Renal cortical epithelial cell (primary cell): ENCODE results near the gene RGS3. TPM values are rescaled to one million over a fixed set of nuclear protein-coding genes. Genes with fewer than 3 reads are reported as not detected.

Experiments
- DNase-seq: peaks from one replicate; pipeline ENCODE4 v3.0.0-alpha.2; 2011; ENCODE audit warnings: low read depth
- total RNA-seq: library from RNA; depleted of rRNA; stranded (reverse); fragments of >200 nt; gene quantifications from 2 replicates; pipeline ENCODE4 v1.2.3, GENCODE V29; 2014

The RGS3 gene
- total RNA-seq, 1 donor from 2014 or later, result 76.2 TPM

DNA sequence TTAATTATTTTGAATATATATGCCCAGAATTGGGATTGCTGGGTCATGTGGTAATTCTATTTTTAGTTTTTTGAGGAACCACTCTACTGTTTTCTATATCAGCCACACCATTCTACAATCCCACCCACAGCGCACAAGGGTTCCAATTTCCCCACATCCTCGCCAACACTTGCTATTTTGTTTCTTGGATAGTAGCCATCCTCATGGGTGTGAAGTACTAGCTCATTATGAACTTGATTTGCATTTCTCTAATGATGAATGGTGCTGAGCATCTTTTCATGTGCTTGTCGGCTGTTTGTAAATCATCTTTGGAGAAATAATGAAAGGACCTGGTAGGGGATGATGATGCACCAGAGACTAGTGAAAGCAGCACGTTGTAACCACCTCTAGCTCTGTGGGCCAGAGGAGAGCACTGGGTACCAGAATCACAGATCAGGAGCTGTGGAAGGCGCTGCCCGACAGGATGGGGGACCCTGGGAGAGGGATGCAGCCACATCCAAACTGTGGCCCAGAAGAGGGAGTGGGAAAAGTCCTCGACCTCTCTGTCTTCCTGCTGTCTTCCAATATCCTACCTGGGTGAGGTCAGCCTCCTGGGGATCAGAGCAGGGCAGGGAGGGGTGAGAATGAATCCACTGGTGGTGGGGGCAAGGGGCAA, 155.4 kb downstream of the RGS3 start:
- no peak for DNase-seq

DNA sequence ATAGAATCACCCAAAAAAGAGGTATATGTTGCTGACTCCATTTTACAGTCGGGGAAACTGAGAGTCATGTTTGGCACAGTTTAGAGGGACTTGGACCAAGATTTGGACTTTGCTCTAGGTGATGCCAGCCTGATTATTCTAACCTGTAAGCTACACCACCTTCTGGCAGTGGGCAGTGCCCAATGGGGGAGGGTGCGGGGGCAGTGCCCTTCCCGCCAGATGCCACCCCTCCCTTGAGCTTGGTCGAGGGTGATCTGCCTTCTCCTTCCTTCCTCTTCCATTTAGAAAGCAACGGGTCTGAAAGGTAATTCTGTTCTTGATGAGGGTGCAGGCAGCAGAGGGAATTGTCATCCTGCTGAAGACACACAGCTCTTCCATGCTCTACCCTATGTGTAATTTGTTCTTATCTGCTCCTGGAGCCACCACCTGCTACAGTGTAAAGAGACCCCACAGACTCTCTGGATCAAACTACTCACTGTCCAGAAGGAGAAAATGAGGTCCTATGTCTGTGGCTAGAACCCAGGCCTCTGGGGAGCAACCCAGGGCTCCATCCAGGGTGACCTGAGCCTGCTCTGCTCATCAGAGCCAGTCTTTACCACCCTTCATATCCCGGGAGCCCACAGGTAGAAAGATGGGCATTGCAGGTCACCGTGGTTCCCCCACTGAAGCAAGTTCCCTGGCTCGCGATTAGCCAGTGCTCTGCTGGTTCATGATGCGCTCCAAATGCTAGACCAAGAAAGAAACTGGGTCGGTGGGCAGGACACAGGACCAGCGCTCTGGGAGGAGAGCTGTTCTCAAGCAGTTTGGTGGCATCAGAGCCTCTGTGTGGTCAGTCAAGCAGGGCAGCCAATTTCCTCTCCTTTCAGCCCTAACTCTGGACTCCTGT, 156.2 kb downstream of the RGS3 start:
- no peak for DNase-seq

DNA sequence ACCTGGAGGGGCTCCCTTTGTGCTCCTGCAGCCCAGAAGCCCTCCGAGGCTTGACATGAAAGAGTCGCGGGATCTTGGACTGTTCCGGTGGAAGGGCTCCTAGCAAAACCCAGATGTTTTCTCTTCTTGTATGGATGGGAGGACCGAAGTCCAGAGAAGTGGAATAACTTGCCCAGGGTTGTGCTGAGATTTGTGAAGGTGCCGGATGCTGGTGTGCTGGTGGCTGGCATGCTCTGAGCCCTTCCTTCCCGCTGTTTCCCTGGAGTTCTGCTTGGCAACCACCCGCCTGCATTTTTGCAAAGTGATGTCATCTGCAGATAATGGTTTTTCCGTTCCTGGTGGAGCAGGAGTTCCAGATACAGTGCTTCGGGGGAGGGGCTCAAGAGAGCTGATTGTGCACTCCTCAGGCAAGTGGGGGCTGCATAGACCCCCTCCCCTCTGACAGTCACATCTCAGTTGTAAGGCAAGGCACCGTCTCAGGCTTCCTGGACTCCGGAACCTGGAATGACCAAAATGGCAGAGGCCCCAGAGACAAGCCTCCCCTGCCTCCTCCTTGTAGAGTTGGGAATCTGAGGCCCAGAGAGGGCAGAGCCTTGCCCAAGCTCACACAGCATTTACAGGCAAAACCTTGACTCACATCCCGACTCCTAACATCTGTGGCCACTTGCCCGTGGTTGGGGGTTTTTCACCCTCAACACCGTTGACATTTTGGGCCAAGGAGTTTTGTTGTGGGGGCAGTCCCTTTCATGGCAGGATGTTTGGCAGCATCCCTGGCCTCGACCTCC, 157.0 kb downstream of the RGS3 start:
- DNase-seq, result peak; percentile 95

DNA sequence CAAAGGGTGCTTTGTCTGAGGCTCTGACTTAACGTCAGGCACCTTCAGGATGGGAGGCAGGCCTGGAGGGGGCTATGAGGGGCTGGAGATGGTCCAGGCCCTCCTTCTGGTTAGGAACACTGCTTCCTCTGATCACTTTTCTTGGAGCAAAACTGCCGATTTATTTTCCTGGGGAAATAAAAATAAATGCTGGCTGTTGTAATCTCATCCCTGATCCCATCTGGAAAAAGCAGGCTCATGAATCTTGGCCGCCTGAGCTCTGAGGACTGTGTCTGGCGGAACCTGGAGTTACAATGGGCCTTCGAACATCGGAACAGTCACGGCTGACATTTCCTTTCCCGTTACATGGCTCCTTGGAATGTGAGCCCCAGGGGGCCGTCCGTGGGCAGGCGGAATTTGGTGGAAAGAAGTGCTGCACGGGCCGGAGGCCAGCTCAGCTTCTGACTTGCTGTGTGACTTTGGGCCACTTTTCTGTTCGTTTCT, 157.8 kb downstream of the RGS3 start:
- DNase-seq, result peak; percentile 93

DNA sequence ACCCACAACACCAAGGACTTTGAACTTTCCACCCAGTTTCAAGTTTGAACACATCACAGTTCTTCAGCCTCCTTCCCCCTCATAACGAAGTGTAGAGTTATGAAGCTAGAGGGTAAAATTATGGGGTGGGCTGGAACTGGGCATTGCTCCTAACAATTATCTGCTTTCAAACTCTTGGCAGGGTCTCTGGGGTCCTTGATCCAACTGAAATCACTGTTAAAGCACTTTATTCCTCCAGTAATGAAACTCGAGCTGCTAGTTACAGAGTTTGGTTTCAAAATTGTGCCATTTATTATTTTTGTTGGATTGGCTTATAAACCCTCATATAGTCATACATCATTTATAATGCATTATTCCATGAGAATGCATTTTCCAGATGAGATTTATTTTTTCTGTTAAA, 158.5 kb downstream of the RGS3 start:
- no peak for DNase-seq

DNA sequence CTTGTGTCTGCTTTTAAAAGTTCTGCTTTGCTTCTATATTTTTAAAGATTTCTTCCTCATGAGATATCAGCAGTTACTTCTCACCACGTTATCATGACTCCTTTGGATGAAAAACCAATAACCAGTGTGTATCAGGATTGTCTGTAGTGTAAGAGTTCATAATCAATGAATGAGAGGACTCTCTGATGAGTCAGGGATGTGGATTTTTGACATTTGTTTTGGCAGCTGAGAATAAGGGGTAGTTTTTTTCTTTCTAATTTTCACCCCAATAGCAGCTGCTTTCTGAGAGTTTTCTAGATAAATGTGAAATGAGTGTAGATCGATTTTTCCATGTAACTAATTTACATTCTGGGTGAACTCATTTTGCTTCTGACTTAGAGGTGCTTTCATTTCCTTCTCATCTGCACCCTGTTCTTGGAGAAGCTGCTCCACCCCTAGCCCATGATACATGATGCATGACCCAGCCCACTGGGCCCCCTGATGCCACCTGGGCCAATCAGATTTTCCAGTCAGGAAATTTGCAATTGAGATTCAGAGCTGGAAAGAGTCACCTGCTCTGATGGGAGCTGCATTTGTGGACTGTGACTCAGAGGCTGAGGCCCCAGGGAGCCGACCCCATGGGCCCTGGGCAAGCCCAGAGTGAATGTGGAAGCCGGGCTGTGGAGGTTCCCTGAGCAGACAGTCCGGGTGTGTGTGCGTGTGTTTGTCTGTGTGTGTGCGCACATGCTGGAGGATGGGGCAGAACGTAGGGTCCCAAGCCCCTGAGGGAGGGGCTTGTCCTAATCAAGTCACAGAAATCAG, 159.3 kb downstream of the RGS3 start:
- peak; percentile 97 for DNase-seq

DNA sequence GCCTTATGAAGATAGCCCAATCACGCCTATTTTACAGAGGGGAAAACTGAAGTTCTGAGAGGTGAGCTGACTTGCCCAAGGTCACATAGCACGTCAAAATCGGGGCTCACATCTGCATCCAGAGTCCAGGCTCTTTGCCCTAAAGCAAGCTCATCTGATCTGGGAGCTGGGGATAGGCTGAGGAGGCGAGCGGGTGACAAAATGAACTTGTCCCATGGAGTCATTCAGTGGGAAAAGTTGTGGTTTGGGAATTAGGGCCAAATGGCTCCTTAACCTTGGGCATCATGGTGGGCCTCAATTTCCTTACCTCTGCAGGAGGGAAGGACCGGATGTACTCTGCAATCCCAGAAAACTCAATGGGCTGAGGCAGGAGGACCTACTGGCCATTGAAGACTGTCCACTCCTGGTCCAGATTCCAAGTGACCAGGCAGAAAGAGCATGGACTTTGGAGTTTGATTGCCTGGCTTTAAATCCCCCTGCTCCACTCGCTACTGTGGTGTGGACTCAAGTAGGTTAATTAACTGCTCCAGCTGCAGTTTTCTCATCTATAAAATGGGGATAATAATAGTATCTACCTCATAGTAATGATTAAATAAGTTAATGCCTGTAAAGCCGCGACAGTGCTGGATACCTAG, 160.4 kb downstream of the RGS3 start:
- no peak for DNase-seq

DNA sequence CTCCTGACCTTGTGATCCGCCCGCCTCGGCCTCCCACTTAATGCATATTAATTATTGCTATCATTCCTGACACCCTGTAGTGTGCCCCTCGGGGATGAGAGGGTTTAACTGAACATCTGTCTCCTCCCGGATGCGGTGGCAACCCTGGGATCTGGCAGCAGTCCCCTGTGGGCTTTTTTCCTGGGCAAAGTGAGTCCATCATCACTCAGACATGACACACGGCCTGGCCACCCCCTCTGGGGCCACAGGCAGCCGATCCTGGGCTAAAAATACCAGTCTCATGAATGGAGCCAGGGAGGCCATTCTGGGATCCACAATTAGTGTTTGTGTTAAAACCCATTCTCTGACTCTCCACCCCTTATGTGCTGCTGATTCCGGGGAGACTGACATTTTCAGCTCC, 161.2 kb downstream of the RGS3 start:
- DNase-seq, result no peak

DNA sequence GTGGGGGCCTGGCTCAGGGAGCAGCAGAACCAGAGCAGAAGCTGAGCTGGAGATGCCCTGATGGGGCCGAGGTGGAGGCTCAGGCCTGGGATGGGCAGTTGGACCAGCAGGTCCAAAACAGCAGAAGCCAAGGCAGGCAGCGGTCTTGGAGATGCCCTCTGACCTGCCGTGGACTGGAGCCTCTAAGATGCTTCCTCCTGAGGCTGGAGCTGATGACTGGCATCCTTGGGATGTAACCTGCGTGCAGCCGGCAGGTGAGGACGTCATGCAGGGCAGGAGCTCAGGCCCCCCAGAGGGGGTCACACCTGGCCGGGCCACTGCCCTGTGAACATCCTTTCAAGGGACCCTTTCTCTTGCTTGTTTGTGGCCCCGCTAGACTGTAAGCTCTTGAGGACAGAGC, 162.0 kb downstream of the RGS3 start:
- no peak for DNase-seq

DNA sequence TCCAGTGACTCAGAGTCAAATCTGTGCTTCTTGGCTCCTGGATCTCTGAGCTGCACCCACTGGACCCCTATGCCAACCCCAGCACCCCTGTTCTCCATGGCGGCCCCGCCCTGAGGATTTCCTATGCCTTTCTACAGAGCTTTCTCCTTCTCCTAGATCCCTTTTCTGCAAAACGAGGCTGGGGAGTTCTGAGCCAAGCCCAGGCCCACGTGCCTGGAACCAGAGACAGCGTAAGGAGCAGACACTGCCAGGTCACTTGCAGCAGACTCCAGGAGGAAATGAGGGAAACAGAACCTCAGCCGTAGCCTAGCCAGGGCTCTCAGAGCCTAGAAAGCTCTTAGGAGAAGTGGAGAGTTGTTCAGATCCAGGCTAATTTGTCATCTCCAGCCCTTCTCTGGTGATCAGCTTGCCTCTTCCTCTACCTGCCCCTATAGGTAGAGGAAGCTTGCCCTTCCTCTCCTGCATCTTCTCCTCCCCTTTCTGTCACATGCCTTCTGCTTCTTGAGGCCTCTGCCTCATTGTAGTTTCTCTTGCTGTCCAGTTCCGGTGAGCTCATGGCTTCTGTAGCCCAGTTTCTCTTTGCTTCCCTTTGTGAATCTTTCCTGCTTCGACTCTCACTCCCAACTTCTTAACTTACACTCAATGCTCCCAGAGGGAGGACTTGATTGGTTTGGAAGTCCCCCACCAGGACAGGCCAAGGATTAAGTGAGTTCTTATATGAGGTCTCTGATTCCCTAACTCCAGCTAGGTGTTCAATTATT, 163.4 kb downstream of the RGS3 start:
- DNase-seq, result no peak

DNA sequence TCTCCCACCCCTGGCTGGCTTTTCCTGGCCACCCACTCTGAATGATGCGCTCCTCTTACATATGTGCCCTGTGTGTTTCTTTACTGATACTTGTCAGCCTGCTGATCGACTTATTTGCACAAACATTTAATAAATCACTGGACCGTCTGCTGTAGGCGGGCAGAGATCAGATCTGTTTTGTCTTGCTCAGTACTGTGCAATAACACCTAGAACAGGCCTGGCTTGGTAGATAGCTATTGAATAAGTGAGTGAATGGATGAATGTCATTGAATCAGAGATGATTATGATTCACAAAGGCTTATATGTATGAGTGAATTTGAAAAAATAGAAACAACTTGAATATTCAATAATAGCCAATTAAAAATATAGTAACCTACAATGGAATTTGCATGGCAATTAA, 165.1 kb downstream of the RGS3 start:
- no peak for DNase-seq

DNA sequence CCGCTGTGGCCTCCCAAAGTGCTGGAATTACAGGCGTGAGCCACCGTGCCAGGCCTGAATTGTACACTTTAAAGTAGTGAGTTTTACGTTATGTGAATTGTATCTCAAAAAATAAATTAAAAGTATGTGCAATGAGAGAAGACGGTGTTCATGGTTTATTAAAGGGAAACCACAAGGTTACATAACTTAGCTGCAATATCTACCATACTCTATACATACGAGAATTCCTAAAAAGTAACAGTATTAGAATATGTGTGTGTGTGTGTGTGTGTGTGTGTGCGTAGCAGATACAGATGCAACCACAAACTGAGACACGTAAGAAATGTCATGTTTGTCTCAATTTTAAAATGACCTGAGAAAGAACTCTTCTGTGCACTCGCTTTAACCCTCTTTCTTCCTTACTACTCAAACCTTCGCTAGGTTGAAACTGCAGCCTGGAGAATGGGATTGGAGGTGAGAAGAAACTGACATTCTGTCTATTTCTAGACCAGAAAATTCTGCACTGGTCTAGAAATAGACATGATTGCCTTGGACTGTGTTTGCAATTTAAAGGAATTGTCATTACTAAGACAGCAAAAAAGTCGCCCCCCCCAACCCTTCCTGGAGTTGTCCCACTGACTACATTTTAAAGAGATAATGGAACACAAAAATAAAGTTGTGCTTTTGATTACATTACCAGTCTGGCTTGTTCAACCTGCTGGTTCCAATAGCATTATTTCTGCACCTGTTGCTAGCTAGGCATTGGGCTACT, 167.0 kb downstream of the RGS3 start:
- DNase-seq, result no peak

DNA sequence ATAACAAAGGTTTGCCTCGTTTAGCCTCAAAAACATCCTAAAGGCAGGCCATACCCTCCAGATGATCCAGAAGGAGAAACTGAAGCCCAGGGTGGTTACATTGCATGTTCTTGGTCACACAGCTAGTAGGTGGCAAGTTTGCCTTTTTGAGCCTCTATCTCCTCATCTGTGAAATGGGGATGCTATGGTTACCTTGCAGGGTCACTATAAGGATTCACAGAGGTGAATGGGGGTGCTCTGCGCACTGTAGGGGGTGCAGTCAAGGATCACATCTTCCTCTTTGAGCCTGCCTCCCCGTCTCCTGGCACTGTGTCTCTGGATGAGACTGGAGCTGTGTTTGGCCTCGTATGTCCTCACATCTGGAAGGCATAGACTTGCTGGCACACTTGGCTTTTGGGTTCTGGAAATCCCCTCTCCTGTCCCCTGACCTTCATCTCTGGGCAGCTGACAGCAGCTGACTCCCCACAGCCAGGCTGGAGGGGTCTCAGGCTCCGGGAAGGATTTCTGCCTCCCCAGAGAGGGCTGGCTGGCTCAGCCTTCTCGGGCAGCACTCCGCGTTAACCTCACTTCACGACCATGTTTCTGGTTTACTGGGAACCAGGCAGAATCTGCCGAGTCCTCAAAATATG, 167.7 kb downstream of the RGS3 start:
- no peak for DNase-seq

DNA sequence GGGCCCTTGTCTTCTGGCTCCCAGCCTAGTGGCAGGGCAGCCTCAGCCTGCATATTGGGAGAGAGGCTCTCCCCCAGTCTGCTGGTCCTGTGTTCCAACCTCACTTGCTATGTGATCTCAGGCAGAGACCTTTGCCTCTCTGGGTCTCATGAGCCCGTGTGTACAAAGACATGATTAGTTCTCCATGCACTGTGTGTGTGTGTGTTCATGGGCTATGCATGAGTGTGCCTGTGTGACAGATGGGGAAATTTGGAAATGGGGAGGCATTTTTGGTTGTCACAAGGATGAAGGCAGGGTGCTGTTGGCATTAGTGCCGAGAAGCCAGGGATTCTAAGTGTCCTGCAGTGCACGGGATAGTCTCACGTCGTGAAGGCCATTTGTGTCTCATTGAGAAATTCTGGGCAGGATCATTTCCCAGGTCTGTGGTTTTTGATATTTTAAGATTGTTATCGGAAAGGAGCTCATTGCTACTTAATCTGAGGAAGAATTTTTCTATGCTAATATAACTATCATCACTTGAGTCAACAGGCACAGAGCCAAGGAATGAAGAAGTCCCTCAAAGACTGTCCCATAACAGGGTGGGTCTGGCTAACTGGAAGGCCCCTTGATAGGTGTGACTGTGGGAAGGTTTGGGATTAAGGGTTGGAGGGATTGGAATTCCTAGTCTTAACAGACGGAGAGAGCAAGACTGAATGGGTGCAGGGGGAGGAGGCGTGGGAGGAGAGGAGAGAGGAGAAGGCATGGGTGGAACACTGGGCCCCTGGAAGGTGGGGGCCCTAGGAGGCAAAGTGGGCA, 168.5 kb downstream of the RGS3 start:
- DNase-seq, result no peak

DNA sequence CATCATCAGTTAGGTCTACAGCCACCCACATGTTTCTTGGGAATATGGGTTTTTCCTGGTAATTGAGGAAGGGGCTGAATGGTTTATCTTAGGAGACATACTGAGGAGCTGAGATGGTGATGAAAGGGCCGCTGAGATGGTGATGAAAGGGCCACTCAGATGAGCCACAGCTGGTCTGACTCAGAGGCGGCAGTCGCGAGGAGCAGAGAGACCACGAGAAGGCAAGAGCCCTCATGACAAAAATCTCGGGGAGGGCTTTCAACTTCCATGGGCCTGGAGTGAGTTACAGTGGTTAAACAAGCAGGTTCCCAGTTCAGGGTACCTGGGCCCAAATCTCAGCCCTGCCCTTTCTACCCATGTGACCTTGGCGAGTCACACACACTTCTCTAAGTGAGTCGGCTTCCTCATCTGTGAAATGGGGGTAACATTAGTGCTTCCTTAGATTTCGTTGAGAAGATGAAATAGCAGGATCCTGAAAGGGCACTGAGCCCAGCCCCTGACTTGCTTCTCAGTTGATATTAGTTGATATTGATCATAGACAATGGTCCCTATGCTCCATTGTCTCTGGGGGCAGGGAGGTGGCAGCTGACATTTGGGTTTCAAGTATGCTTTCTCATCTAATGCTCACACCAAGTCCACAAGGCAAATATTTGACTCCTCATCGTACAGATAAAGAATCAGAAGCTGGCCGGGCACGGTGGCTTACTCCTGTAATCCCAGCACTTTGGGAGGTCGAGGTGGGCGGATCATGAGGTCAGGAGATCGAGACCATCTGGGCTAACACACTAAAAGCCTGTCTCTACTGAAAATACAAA, 169.5 kb downstream of the RGS3 start:
- DNase-seq, result no peak

DNA sequence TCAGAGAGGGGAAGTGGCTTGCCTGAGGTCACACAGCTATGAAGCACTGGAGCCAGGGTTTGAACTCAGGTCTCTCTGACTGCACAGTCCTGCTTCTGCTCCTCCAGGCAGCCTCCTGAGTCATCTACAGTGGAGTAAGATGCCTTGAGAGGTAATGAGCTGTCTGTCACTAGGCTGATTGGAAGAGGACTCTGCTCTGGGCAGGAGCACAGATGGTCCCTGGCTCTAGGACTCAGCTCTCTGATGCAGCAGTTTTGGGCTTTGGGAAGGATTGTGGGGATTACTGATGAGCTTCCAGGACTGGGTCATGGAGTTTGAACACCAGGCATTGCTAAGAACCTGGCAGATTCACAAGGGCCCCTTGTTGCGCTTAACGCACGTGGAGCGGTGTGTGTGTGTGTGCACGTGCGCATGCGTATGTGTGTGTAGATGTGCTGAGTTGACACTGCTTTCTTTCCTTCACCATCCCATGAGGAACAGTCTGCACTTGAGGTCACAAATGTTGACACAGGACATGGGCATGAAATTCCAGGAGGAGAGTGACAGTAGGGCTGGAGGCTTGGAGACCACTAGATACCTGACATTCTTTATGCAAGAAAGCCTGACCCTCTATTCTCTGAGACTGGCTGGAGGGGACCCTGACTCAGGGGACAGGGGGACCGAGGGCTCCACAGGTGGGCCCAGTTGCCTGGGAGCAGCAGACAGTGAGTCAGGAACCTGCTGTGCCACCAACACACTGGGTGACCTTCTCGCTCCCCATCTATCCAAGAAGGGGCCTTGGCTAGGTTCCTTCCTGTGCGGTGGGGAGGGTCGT, 170.5 kb downstream of the RGS3 start:
- DNase-seq, result no peak
